GM13977 (cell line): ENCODE data around the gene NLGN2.

Experiments
- DNase-seq: peaks from one replicate; pipeline ENCODE4 v3.0.0; 2012; ENCODE audit warnings: low spot score
- CTCF ChIP-seq: IDR thresholded peaks from 2 replicates; pipeline ENCODE4 v1.5.1; 2012; ENCODE audit warnings: mild to moderate bottlenecking, control low read depth; ENCODE audit not compliant: insufficient read depth; ENCODE audit errors: extremely low read depth, missing control alignments
- in situ Hi-C: fragments of 300-500 bp; cut with MboI; formaldehyde crosslinking; loops from one replicate; pipeline ENCODE4 v1.12.0; 2022; ENCODE audit warnings: low sequenced_read_pairs, low pct_unique_long_range_greater_than_20kb, mixed read lengths, inconsistent platforms; ENCODE audit not compliant: unreplicated experiment

NLGN2 gene

DNA sequence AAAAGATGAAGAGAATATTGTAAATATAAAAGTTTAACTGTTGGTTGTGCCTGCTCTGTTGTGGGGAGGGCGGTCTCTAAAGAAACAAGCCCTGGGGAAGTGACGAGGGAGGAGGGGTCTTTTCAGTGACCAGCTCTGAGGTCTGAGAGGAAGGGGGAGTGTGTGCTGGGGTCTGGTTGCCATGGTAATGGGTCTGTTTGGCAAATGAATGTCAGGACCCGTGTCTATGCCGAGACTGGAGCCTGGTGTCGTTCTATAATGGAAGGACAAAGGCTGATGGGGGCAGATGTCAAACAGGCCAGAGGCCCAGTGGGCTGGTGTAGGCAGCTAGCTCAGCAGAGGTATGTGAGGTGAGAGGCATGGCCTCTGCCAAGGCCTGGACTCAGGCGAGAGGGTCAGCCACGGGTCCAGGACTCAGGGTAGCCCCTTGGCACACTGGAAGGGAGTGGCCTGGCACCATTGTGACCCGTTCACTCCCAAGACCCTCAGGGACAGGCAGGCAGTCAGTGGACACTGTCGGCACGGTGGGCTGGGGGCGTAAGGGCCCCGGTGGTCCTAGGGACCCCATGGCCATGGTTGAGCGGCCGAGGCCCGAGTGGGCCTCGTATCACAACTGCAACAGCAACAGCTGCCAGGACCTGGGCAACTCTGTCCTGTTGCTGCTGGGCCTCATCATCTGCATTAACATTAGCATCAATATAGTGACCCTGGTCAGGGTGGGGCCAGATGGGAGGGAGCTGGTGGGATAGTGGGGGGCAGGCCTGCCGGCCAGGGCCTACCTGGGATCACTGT lies 12.4 kb downstream of the NLGN2 start, which contains the start of gene SPEM1:
Gene SPEM1 (plus strand): TSS at position 506 of the 792 bp plus-strand sequence. CDS start 61 bp downstream, at position 567.
- no peak for DNase-seq
- in situ Hi-C loops = no loop called here
- TF ChIP-seq CTCF = no peak

- no peak for DNase-seq
- TF ChIP-seq CTCF = no peak
- in situ Hi-C loops = no loop called here
These were observed 13.5 kb downstream of the NLGN2 start for GRCh38 chr17:7421186-7421585.

DNA sequence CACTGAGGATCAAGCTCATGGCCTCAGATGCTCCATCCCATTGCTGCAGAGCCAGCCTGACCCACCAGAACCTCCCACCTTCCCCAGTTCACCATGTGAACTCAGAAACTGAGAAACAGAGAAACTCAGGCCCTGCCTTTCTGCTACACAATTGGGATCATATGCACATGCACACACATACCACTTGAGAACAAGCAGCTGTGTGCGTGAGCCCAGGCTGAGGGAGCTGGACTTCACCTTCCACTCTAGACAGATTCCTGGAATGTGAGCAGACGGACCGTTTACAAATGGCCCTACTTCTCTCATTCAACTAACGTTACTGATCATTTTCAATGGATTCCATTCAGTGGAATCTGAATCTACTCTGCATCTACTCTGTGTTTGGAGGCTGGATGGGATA lies 16.0 kb downstream of the NLGN2 start:
- no peak for TF ChIP-seq CTCF
- DNase-seq = no peak
- in situ Hi-C loops = no loop called here

GRCh38 chr17:7425316-7425715 lies 17.7 kb downstream of the NLGN2 start, which contains the start of gene SPEM2:
Gene SPEM2 (plus strand): TSS chr17:7425616. CDS start chr17:7425689, 73 bp downstream.
- in situ Hi-C loops = no loop called here
- DNase-seq = no peak
- no peak for TF ChIP-seq CTCF

DNA sequence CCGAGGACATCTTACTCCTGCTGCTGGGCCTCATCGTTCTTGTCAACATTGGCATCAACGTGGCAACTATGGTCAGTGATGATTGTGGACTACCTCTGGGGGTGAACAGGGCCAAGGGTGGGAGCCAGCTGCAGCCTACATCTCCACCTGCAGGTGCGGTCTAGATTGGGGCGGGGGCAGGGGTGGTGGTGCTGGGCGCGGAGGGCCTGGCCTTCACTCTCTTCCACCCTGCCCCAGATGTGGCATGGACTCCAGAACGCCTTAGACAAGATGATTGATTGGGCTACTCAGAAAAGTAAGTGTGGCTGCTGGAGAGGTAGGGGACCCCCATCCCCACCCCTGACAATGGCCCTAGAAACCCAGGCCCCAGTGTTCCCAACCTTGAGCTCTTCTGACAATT lies 18.1 kb downstream of the NLGN2 start:
- no peak for DNase-seq
- no peak for TF ChIP-seq CTCF
- in situ Hi-C loops = no loop called here

DNA sequence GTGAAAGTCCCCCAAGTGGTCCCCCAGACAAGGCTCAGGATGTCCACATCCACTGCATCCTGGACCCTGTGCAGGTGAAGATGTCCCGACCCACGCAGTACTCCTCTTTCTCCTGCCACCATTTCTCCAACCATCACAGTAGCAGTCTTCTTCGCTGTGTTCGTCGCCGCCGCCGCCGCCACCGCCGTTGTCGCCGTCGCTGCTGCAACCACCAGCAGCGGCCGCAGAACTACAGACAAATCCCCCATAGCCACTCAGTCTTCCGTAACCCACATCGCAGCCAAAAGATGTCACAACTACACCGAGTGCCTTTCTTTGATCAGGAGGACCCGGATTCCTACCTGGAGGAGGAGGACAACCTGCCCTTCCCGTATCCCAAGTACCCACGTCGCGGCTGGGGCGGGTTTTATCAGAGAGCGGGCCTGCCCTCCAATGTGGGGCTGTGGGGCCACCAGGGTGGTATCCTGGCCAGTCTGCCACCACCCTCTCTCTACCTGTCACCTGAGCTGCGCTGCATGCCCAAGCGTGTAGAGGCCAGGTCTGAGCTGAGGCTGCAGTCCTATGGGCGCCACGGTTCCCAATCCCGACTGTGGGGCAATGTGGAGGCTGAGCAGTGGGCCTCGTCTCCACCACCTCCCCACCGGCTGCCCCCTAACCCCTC lies 18.7 kb downstream of the NLGN2 start:
- DNase-seq = no peak
- in situ Hi-C loops = no loop called here
- no peak for TF ChIP-seq CTCF
